ENCODE results near the gene KCNN1.
A peak's percentile ranks its signal among the peaks of the same experiment; 100 is the strongest.

The KCNN1 gene

GRCh38 chr19:18000915-18001776 is 34.2 kb downstream of the KCNN1 start (continued):
- no peak for TF ChIP-seq ZNF18 (tag by site-specific recombination; IDR thresholded peaks at IDR 0.05)
- TF ChIP-seq ZNF558 (tag by site-specific recombination; IDR thresholded peaks at IDR 0.05), result no peak
- TF ChIP-seq ZNF335 (tag by site-specific recombination; conservative IDR thresholded peaks at IDR 0.05), result peak; percentile 81
- no peak for TF ChIP-seq PRDM2 (tag by site-specific recombination; IDR thresholded peaks at IDR 0.05; ENCODE audit: borderline replicate concordance)

- H3K4me1 ChIP-seq (ENCODE audit: control insufficient read depth, insufficient read depth, low read length), result no peaks in the 10 kb centered on the region
- ChIA-PET CTCF (interaction anchor here (0.6 to 1.9 kb wide), 3 partner anchors 56 to 64 kb away, joined by 4 to 6 read pairs (median 4); no protein-coding TSS in a partner anchor), POLR2A (interaction anchor here (0.6 to 1.3 kb wide), 3 partner anchors 54 to 249 kb away, joined by 3 to 6 read pairs (median 5); no protein-coding TSS in a partner anchor)
- peak overlapping the region; percentile 47 for H3K4me3 ChIP-seq (ENCODE audit: low read depth, low read length)
- H3K27ac ChIP-seq (ENCODE audit: extremely low read depth, low read depth, low read length), result no peak overlapping the region
- H3K9me3 ChIP-seq (ENCODE audit: control insufficient read depth, insufficient read depth, low read depth, low read length), result no peaks in the 10 kb centered on the region
- H3K36me3 ChIP-seq (ENCODE audit: control insufficient read depth in 2 of 2, insufficient read depth in 1 of 2, low read length in 2 of 2), result no peaks in the 10 kb centered on the region
- TF ChIP-seq ZNF830 (tag by site-specific recombination; IDR thresholded peaks at IDR 0.05; ENCODE audit: low read depth), result no peak
- peak; percentile 32; the same call in 1 of the 2 replicates for TF ChIP-seq GLIS2 (tag by site-specific recombination; IDR thresholded peaks at IDR 0.05)
- TF ChIP-seq ZNF274 (IDR thresholded peaks at IDR 0.05; ENCODE audit: low read length), result no peak
- no peak for TF ChIP-seq ZNF274 (tag by site-specific recombination; IDR thresholded peaks at IDR 0.05; ENCODE audit: borderline replicate concordance)
- TF ChIP-seq ZNF132 (tag by site-specific recombination; IDR thresholded peaks at IDR 0.05; ENCODE audit: borderline replicate concordance), result no peak
Measured at GRCh38 chr19:18001777-18002345, 35.0 kb downstream of the KCNN1 start.

- no peaks in the 10 kb centered on the region for H3K4me1 ChIP-seq (ENCODE audit: control insufficient read depth, insufficient read depth, low read length)
- POLR2A ChIA-PET, result interaction anchor here (0.6 to 1.3 kb wide), 2 partner anchors 54 to 248 kb away, joined by 5 to 6 read pairs; no protein-coding TSS in a partner anchor
- H3K4me3 ChIP-seq (ENCODE audit: low read depth, low read length), result no peak overlapping the region
- H3K27ac ChIP-seq (ENCODE audit: extremely low read depth, low read depth, low read length), result no peak overlapping the region
- H3K9me3 ChIP-seq (ENCODE audit: control insufficient read depth, insufficient read depth, low read depth, low read length), result no peaks in the 10 kb centered on the region
- CTCF ChIA-PET, result interaction anchor here (0.6 to 2.1 kb wide), 5 partner anchors 55 to 143 kb away, joined by 4 to 7 read pairs (median 6); partner anchors contain the start of gene RPL18A
- no peaks in the 10 kb centered on the region for H3K36me3 ChIP-seq (ENCODE audit: control insufficient read depth in 2 of 2, insufficient read depth in 1 of 2, low read length in 2 of 2)
- TF ChIP-seq ZNF19 (tag by site-specific recombination; IDR thresholded peaks at IDR 0.05; ENCODE audit: low read depth), result no peak
- TF ChIP-seq ZBTB26 (tag by site-specific recombination; optimal IDR thresholded peaks at IDR 0.05), result no peak
- TF ChIP-seq ZNF449 (tag by site-specific recombination; IDR thresholded peaks at IDR 0.05), result no peak
- TF ChIP-seq ZNF555 (tag by site-specific recombination; conservative IDR thresholded peaks at IDR 0.05), result no peak
- no peak for TF ChIP-seq ZNF785 (tag by site-specific recombination; IDR thresholded peaks at IDR 0.05)
- no peak for TF ChIP-seq ZNF747 (tag by site-specific recombination; IDR thresholded peaks at IDR 0.05)
- no peak for TF ChIP-seq PRDM6 (tag by site-specific recombination; IDR thresholded peaks at IDR 0.05)
- no peak for TF ChIP-seq ZNF626 (tag by site-specific recombination; IDR thresholded peaks at IDR 0.05)
- TF ChIP-seq ZBTB8A (tag by site-specific recombination; IDR thresholded peaks at IDR 0.05), result no peak
Measured at GRCh38 chr19:18002347-18002850, 35.5 kb downstream of the KCNN1 start.

Measured in HEK293 (cell line).